T-helper 2 cell (primary cell): ENCODE results near the gene NUDT14.

ENCODE experiments used
- DNase-seq, 5 experiments: peaks; one replicate each; pipeline versions ENCODE4 v3.0.0 to v3.0.0-alpha.2; 2012 to 2022
- total RNA-seq, 2 donors: gene quantifications; one replicate each; lab custom pipeline; 2026; lab: John Stamatoyannopoulos, UW

The NUDT14 gene
- total RNA-seq: 4.3 to 11.5 reads per million in 2 donors

- peak; percentile 69 to 80 (median 75) for DNase-seq
Observed at GRCh38 chr14:105180592-105181548, at the start of gene NUDT14. Gene NUDT14 (minus strand): TSS chr14:105181312. CDS start chr14:105181209, 103 bp downstream.

GRCh38 chr14:105229099-105229655, 48.1 kb upstream of the NUDT14 start:
- no peak for DNase-seq

GRCh38 chr14:105228562-105228961, 47.5 kb upstream of the NUDT14 start:
- peak in 1 of 5 experiments; percentile 4 for DNase-seq

GRCh38 chr14:105227346-105227745, 46.2 kb upstream of the NUDT14 start:
- peak in 1 of 5 experiments; percentile 3 for DNase-seq

- no peak for DNase-seq
Observed at GRCh38 chr14:105226198-105226597, 45.1 kb upstream of the NUDT14 start.

GRCh38 chr14:105224845-105225570, 43.9 kb upstream of the NUDT14 start:
- DNase-seq: no peak

GRCh38 chr14:105223770-105224544, 42.8 kb upstream of the NUDT14 start:
- no peak for DNase-seq

- DNase-seq: no peak
Observed at GRCh38 chr14:105223260-105223659, 42.1 kb upstream of the NUDT14 start.

- no peak for DNase-seq
Observed at GRCh38 chr14:105221598-105222178, 40.6 kb upstream of the NUDT14 start.

- no peak for DNase-seq
Observed at GRCh38 chr14:105220699-105221597, 39.8 kb upstream of the NUDT14 start.

- no peak for DNase-seq
Observed at GRCh38 chr14:105219753-105220152, 38.6 kb upstream of the NUDT14 start.

GRCh38 chr14:105219043-105219612, 38.0 kb upstream of the NUDT14 start:
- DNase-seq: no peak

- DNase-seq: no peak
Observed at GRCh38 chr14:105218611-105219010, 37.5 kb upstream of the NUDT14 start.

- DNase-seq: no peak
Observed at GRCh38 chr14:105217774-105218173, 36.7 kb upstream of the NUDT14 start.

- DNase-seq: no peak
Observed at GRCh38 chr14:105216490-105217247, 35.6 kb upstream of the NUDT14 start.

GRCh38 chr14:105215602-105216001, 34.5 kb upstream of the NUDT14 start:
- DNase-seq: no peak

- DNase-seq: no peak
Observed at GRCh38 chr14:105214324-105214915, 33.3 kb upstream of the NUDT14 start.

GRCh38 chr14:105213361-105213760, 32.2 kb upstream of the NUDT14 start:
- DNase-seq: no peak
